ENCODE data around the gene ADRA1B. TPM values are rescaled to one million over a fixed set of nuclear protein-coding genes. Genes with fewer than 3 reads are reported as not detected.

Gene ADRA1B
- total and polyA plus RNA-seq, 9 donors: 0.87 to 9.1 (median 3.5) TPM

GRCh38 chr5:159987031-159987674 lies 70.9 kb downstream of the ADRA1B start:
- Histone ChIP-seq H3K27ac (no peak overlapping the region), H3K4me3 (peak overlapping the region; percentile 37), H3K27me3 (no peaks in the 10 kb centered on the region), H3K9me3 (no peaks in the 10 kb centered on the region), H3K4me1 (ENCODE audit: insufficient read depth) (no peaks in the 10 kb centered on the region), H3K36me3 (no peaks in the 10 kb centered on the region)
- TF ChIP-seq EP300 (IDR thresholded peaks at IDR 0.05) (no peak), CTCF (IDR thresholded peaks at IDR 0.05) (peak; percentile 49 to 87 (median 81))
- peak; percentile 71 to 83 (median 77) for DNase-seq
- intact Hi-C loops (cut with DNase I): loop anchor here (2.0 to 10.0 kb wide), 5 partner anchors 462 to 700 kb away; no protein-coding TSS in a partner anchor
- 0 to 2% (median 1%) methylated on average over 47 to 50 of the region's 50 CpGs for WGBS, 3 donors

GRCh38 chr5:159990506-159990905 lies 74.2 kb downstream of the ADRA1B start:
- Histone ChIP-seq H3K9me3 (peaks cover 0 to 3% of the 10 kb centered on the region in 2 donors), H3K27me3 (no peaks in the 10 kb centered on the region), H3K27ac (no peak overlapping the region), H3K36me3 (no peaks in the 10 kb centered on the region), H3K4me1 (ENCODE audit: insufficient read depth) (no peaks in the 10 kb centered on the region), H3K4me3 (no peak overlapping the region)
- TF ChIP-seq POLR2A (IDR thresholded peaks at IDR 0.05) (no peak), EP300 (IDR thresholded peaks at IDR 0.05) (no peak), CTCF (IDR thresholded peaks at IDR 0.05) (no peak)
- no peak for DNase-seq
- WGBS, 3 donors: 59 to 64% (median 61%) methylated on average over 2 of the region's 2 CpGs
- intact Hi-C loops (cut with DNase I): no loop called here

GRCh38 chr5:159992566-159992965 lies 76.3 kb downstream of the ADRA1B start:
- H3K4me3 ChIP-seq: no peak overlapping the region
- H3K4me1 ChIP-seq (ENCODE audit: insufficient read depth): no peaks in the 10 kb centered on the region
- no peak overlapping the region for H3K27ac ChIP-seq
- WGBS, 3 donors: 90 to 95% (median 92%) methylated on average over 1 of the region's 1 CpG
- no peaks in the 10 kb centered on the region for H3K27me3 ChIP-seq
- TF ChIP-seq POLR2A (IDR thresholded peaks at IDR 0.05) (no peak), EP300 (IDR thresholded peaks at IDR 0.05) (no peak), CTCF (IDR thresholded peaks at IDR 0.05) (no peak)
- DNase-seq: no peak
- intact Hi-C loops (cut with DNase I): no loop called here
- H3K36me3 ChIP-seq: no peaks in the 10 kb centered on the region
- H3K9me3 ChIP-seq: peaks cover 0 to 3% of the 10 kb centered on the region in 2 donors

GRCh38 chr5:159993194-159993593 lies 76.9 kb downstream of the ADRA1B start:
- 92 to 96% (median 93%) methylated on average over 2 of the region's 2 CpGs for WGBS, 3 donors
- DNase-seq: no peak
- H3K4me3 ChIP-seq: no peak overlapping the region

More at GRCh38 chr5:159993194-159993593, 76.9 kb downstream of the ADRA1B start:
- intact Hi-C loops (cut with DNase I): no loop called here
- TF ChIP-seq EP300 (IDR thresholded peaks at IDR 0.05) (no peak), CTCF (IDR thresholded peaks at IDR 0.05) (no peak), POLR2A (IDR thresholded peaks at IDR 0.05) (no peak)
- Histone ChIP-seq H3K9me3 (peaks cover 0 to 3% of the 10 kb centered on the region in 2 donors), H3K27me3 (no peaks in the 10 kb centered on the region), H3K36me3 (no peaks in the 10 kb centered on the region), H3K27ac (no peak overlapping the region), H3K4me1 (ENCODE audit: insufficient read depth) (no peaks in the 10 kb centered on the region)

Data from ovary (tissue), 9 donors.